Transverse colon (tissue), 4 donors: ENCODE data around the gene AMOTL1. TPM values are rescaled to one million over a fixed set of nuclear protein-coding genes. Genes with fewer than 3 reads are reported as not detected.
A peak's percentile ranks its signal among the peaks of the same experiment; 100 is the strongest.

Experiments
- DNase-seq: peaks from one replicate; pipeline ENCODE4 v3.0.0-alpha.2; 2019
- H3K27ac ChIP-seq, 4 donors: fragments of 200-600 bp; sonication (generic); 2 replicates each; pipeline ENCODE4 v1.5.1; 2016 to 2018; ENCODE audit warnings: inconsistent platforms in 4 of 4
- H3K27me3 ChIP-seq: fragments of 200-600 bp; sonication (generic); 2 replicates; pipeline ENCODE4 v1.5.1; 2017; ENCODE audit warnings: inconsistent platforms
- H3K36me3 ChIP-seq, 4 donors: fragments of 200-600 bp; sonication (generic); 2 replicates each; pipeline ENCODE4 v1.5.1; 2017 to 2019; ENCODE audit warnings: inconsistent platforms in 4 of 4
- H3K4me1 ChIP-seq, 4 donors: fragments of 200-600 bp; sonication (generic); 2 replicates each; pipeline ENCODE4 v1.5.1; 2017 to 2020; ENCODE audit warnings: inconsistent platforms in 4 of 4
- H3K4me3 ChIP-seq, 4 donors: fragments of 200-600 bp; sonication (generic); 1 replicate in 1 of 4; 2 replicates in 3 of 4; pipeline versions ENCODE4 v1.5.1 to v1.6.1; 2017 to 2019; ENCODE audit warnings: inconsistent platforms in 4 of 4
- H3K9me3 ChIP-seq, 2 donors: fragments of 200-600 bp; sonication (generic); 2 replicates each; pipeline ENCODE4 v1.5.1; 2017 to 2019; ENCODE audit warnings: inconsistent platforms in 2 of 2
- CTCF ChIP-seq, 5 experiments: fragments of 200-600 bp in 3 of 5; fragments of 450-650 bp in 2 of 5; sonication (generic) in 3 of 5; IDR thresholded peaks; 1 replicate in 2 of 5; 2 replicates in 3 of 5; pipeline ENCODE4 v1.5.1; 2016 to 2017; ENCODE audit warnings: antibody characterized with exemption in 5 of 5, inconsistent platforms in 3 of 5, mild to moderate bottlenecking in 2 of 5, moderate library complexity in 1 of 5
- EP300 ChIP-seq: sonication (generic); formaldehyde crosslinking; IDR thresholded peaks from one replicate; pipeline ENCODE4 v1.6.1; 2017; ENCODE audit warnings: antibody characterized with exemption, low read depth
- POLR2A ChIP-seq: fragments of 450-650 bp; IDR thresholded peaks from one replicate; pipeline ENCODE4 v1.6.1; 2016; ENCODE audit warnings: antibody characterized with exemption, mild to moderate bottlenecking, moderate library complexity
- POLR2AphosphoS5 ChIP-seq, 3 donors: sonication (generic); formaldehyde crosslinking; IDR thresholded peaks; one replicate each; pipeline ENCODE4 v1.6.1; 2016; ENCODE audit warnings: antibody characterized with exemption in 3 of 3
- WGBS, 2 donors: methylation state at CpG; one replicate each; pipeline ENCODE4 v1.1.5; 2018; ENCODE audit warnings: low coverage in 1 of 2; 5-methylcytosine and 5-hydroxymethylcytosine counted together
- in situ Hi-C, 4 donors: fragments of 200-750 bp; cut with MboI; loops; one replicate each; pipeline versions ENCODE4 v1.15.0 to v1.15.1; 2017; ENCODE audit warnings: low sequenced_read_pairs in 3 of 4, low pct_ligation_motif_present in 1 of 4, low pct_unique_long_range_greater_than_20kb in 1 of 4
- intact Hi-C: fragments of 100-400 bp; cut with DNase I; formaldehyde crosslinking; loops from one replicate; pipeline ENCODE4 v1.15.1; 2023; ENCODE audit warnings: low total_unique reads
- total RNA-seq, 4 donors: library from RNA; depleted of rRNA; stranded (reverse); fragments of >200 nt; gene quantifications; one replicate each; pipeline ENCODE4 v1.1.0, GENCODE V29; 2016

The AMOTL1 gene
- total RNA-seq, 4 donors from 2014 or later: 14.3 to 23.9 (median 16.8) TPM

GRCh38 chr11:94924171-94924572 lies 156.0 kb downstream of the AMOTL1 start:
- Histone ChIP-seq H3K9me3 (no peaks in the 10 kb centered on the region), H3K27ac (peak overlapping the region in 1 of 4 donors; percentile 36), H3K4me1 (peaks cover 0 to 27% (median 5%) of the 10 kb centered on the region in 4 donors), H3K27me3 (no peaks in the 10 kb centered on the region), H3K36me3 (no peaks in the 10 kb centered on the region), H3K4me3 (no peak overlapping the region)
- intact Hi-C loops: no loop called here
- no peak for TF ChIP-seq POLR2A
- no peak for TF ChIP-seq CTCF (IDR thresholded peaks at IDR 0.05)
- TF ChIP-seq POLR2AphosphoS5 (IDR thresholded peaks at IDR 0.05): no peak
- TF ChIP-seq EP300: no peak
- no peak for DNase-seq
- 67 to 68% methylated on average over 2 to 6 of the region's 6 CpGs for WGBS, 2 donors
- in situ Hi-C loops: no loop called here

GRCh38 chr11:94924612-94925011 lies 156.5 kb downstream of the AMOTL1 start:
- Histone ChIP-seq H3K27ac (peak overlapping the region in 3 of 4 donors; percentile 6 to 36 (median 25)), H3K4me3 (no peak overlapping the region), H3K36me3 (no peaks in the 10 kb centered on the region), H3K27me3 (no peaks in the 10 kb centered on the region), H3K9me3 (no peaks in the 10 kb centered on the region), H3K4me1 (peaks cover 0 to 27% (median 5%) of the 10 kb centered on the region in 4 donors)
- intact Hi-C loops: no loop called here
- TF ChIP-seq POLR2A (no peak), EP300 (no peak), POLR2AphosphoS5 (IDR thresholded peaks at IDR 0.05) (no peak), CTCF (IDR thresholded peaks at IDR 0.05) (no peak)
- WGBS, 2 donors: 42 to 55% methylated on average over 5 of the region's 5 CpGs
- in situ Hi-C loops: no loop called here
- DNase-seq: no peak

GRCh38 chr11:94925422-94926270 lies 157.5 kb downstream of the AMOTL1 start:
- H3K27ac ChIP-seq: peak overlapping the region; percentile 57 to 75 (median 62)
- in situ Hi-C loops: no loop called here
- no peak for DNase-seq

GRCh38 chr11:94926271-94926625 lies 158.1 kb downstream of the AMOTL1 start:
- Histone ChIP-seq H3K36me3 (no peaks in the 10 kb centered on the region), H3K27me3 (no peaks in the 10 kb centered on the region), H3K4me3 (no peak overlapping the region), H3K4me1 (peaks cover 0 to 27% (median 5%) of the 10 kb centered on the region in 4 donors), H3K27ac (peak overlapping the region; percentile 57 to 75 (median 62)), H3K9me3 (no peaks in the 10 kb centered on the region)
- TF ChIP-seq CTCF (IDR thresholded peaks at IDR 0.05) (no peak), POLR2AphosphoS5 (IDR thresholded peaks at IDR 0.05) (no peak)
- in situ Hi-C loops: no loop called here
- intact Hi-C loops: no loop called here
- DNase-seq: no peak

More at GRCh38 chr11:94925422-94926270, 157.5 kb downstream of the AMOTL1 start:
- Histone ChIP-seq H3K27me3 (no peaks in the 10 kb centered on the region), H3K4me1 (peaks cover 0 to 27% (median 5%) of the 10 kb centered on the region in 4 donors), H3K4me3 (no peak overlapping the region), H3K9me3 (no peaks in the 10 kb centered on the region), H3K36me3 (no peaks in the 10 kb centered on the region)
- 46 to 53% methylated on average over 7 of the region's 7 CpGs for WGBS, 2 donors
- TF ChIP-seq CTCF (IDR thresholded peaks at IDR 0.05): no peak
- intact Hi-C loops: no loop called here

Other genes with a start within 250 kb of the AMOTL1 start
- gene FUT4, start 224.4 kb upstream of the AMOTL1 start, total RNA-seq: 10 to 100 TPM; 14.9 to 39.0 (median 22.4) TPM
- 10 to 100 TPM in 1 of 4 donors, 1 to 10 TPM in 3; 6.7 to 17.9 (median 8.9) TPM for gene PIWIL4, start 201.0 kb upstream of the AMOTL1 start, total RNA-seq
- gene CWC15, start 205.2 kb downstream of the AMOTL1 start, total RNA-seq: 10 to 100 TPM; 26.2 to 55.9 (median 46.2) TPM
- 1 to 10 TPM in 1 of 4 donors, under 1 TPM in 2, not detected in 1; 0.27 to 3.0 (median 0.32) TPM for gene KDM4D, start 205.4 kb downstream of the AMOTL1 start, total RNA-seq